Thyroid gland (tissue), 4 donors: ENCODE results near the gene RELL2.

Experiments
- CTCF ChIP-seq, 6 experiments: fragments of 200-600 bp in 3 of 6; fragments of 450-650 bp in 3 of 6; sonication (generic) in 3 of 6; IDR thresholded peaks; one replicate each; pipeline ENCODE4 v1.5.1; 2016 to 2019; ENCODE audit warnings: antibody characterized with exemption in 6 of 6, mild to moderate bottlenecking in 2 of 6, inconsistent platforms in 1 of 6, moderate library complexity in 1 of 6
- POLR2A ChIP-seq, 2 donors: fragments of 450-650 bp; IDR thresholded peaks; one replicate each; pipeline ENCODE4 v1.6.1; 2017; ENCODE audit warnings: antibody characterized with exemption in 2 of 2, mild to moderate bottlenecking in 2 of 2, moderate library complexity in 1 of 2

GRCh38 chr5:141657404-141657803 is 20.6 kb downstream of the RELL2 start:
- TF ChIP-seq CTCF (IDR thresholded peaks at IDR 0.05) (no peak), POLR2A (IDR thresholded peaks at IDR 0.05) (no peak)
